Sigmoid colon (tissue), 7 donors: ENCODE data around the gene TOR1B. TPM values are rescaled to one million over a fixed set of nuclear protein-coding genes. Genes with fewer than 3 reads are reported as not detected.

ENCODE experiments used
- DNase-seq: peaks from one replicate; pipeline ENCODE4 v3.0.0-alpha.2; 2019
- H3K27ac ChIP-seq, 4 donors: fragments of 200-600 bp; sonication (generic); one replicate each; pipeline ENCODE4 v1.5.1; 2016 to 2019; ENCODE audit warnings: mild to moderate bottlenecking in 1 of 4
- H3K27me3 ChIP-seq, 3 donors: fragments of 200-600 bp; sonication (generic); one replicate each; pipeline ENCODE4 v1.5.1; 2019; ENCODE audit warnings: mild to moderate bottlenecking in 1 of 3
- H3K36me3 ChIP-seq, 4 donors: fragments of 200-600 bp; sonication (generic); one replicate each; pipeline ENCODE4 v1.5.1; 2016 to 2019
- H3K4me1 ChIP-seq, 4 donors: fragments of 200-600 bp; sonication (generic); one replicate each; pipeline ENCODE4 v1.5.1; 2017 to 2019
- H3K4me3 ChIP-seq, 4 donors: fragments of 200-600 bp; sonication (generic); one replicate each; pipeline ENCODE4 v1.5.1; 2017 to 2019; ENCODE audit warnings: mild to moderate bottlenecking in 2 of 4, moderate library complexity in 1 of 4
- H3K9me3 ChIP-seq, 4 donors: fragments of 200-600 bp in 3 of 4; sonication (generic) in 3 of 4; one replicate each; pipeline versions ENCODE4 v1.5.1 to v1.6.1; 2013 to 2019
- CTCF ChIP-seq, 4 experiments: fragments of 450-650 bp in 3 of 4; fragments of 200-600 bp in 1 of 4; IDR thresholded peaks; one replicate each; pipeline ENCODE4 v1.5.1; 2016 to 2019; ENCODE audit warnings: antibody characterized with exemption in 4 of 4, mild to moderate bottlenecking in 3 of 4, moderate library complexity in 2 of 4
- EP300 ChIP-seq, 4 donors: sonication (generic); formaldehyde crosslinking; IDR thresholded peaks; one replicate each; pipeline ENCODE4 v1.6.1; 2017; ENCODE audit warnings: antibody characterized with exemption in 4 of 4
- POLR2A ChIP-seq, 2 donors: fragments of 450-650 bp; IDR thresholded peaks; one replicate each; pipeline ENCODE4 v1.6.1; 2016; ENCODE audit warnings: antibody characterized with exemption in 2 of 2, mild to moderate bottlenecking in 2 of 2, moderate library complexity in 2 of 2
- POLR2AphosphoS5 ChIP-seq, 4 donors: sonication (generic); formaldehyde crosslinking; IDR thresholded peaks; one replicate each; pipeline ENCODE4 v1.6.1; 2017; ENCODE audit warnings: antibody characterized with exemption in 4 of 4
- WGBS, 2 donors: extraction: QIAGEN DNeasy Blood & Tissue Kit; methylation state at CpG; one replicate each; pipeline ENCODE4 v1.1.7; 2013; 5-methylcytosine and 5-hydroxymethylcytosine counted together
- intact Hi-C: fragments of 100-400 bp; cut with DNase I; formaldehyde crosslinking; loops from one replicate; pipeline ENCODE4 v1.15.1; 2023
- polyA plus RNA-seq, 3 donors: library from polyadenylated mRNA; stranded (reverse); fragments of 200-250 nt; gene quantifications; one replicate each; pipeline ENCODE4 v1.2.3, GENCODE V29; 2013
- total RNA-seq, 4 donors: library from RNA; depleted of rRNA; stranded (reverse); fragments of >200 nt; gene quantifications; one replicate each; pipeline ENCODE4 v1.1.0, GENCODE V29; 2016
- donor health status: healthy with polysubstance abuse.
- donor health status: Bipolar disorder and iron deficiency.
- donor health status: healthy.

TOR1B gene
- total and polyA plus RNA-seq, 7 donors = 7.8 to 31.3 (median 20.7) TPM

DNA sequence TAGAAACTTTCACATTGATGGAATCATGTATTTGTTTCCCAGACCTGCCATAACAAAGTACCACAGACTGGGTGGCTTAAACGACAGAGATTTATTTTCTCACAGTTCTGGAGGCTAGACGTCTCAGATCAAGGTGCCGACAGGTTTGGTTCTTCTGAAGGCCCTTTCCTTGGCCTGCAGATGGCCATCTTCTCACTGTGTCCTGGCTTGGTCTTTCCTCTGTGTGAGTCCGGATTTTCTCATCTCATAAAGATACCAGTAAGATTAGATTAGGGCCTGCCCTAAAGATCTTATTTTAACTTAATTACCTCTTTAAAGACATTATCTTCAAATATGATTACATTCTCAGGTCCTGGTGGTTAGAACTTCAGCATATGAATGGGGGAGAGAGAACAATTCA lies 38.1 kb downstream of the TOR1B start:
- no peaks in the 10 kb centered on the region for H3K36me3 ChIP-seq
- no peaks in the 10 kb centered on the region for H3K9me3 ChIP-seq
- H3K4me3 ChIP-seq = no peak overlapping the region
- no peak overlapping the region for H3K27ac ChIP-seq
- no peak for TF ChIP-seq CTCF (IDR thresholded peaks at IDR 0.05)
- H3K4me1 ChIP-seq = peaks cover 0 to 31% (median 25%) of the 10 kb centered on the region in 4 donors
- DNase-seq = no peak
- intact Hi-C loops = no loop called here
- H3K27me3 ChIP-seq = no peaks in the 10 kb centered on the region
- 72 to 85% methylated on average over 4 of the region's 4 CpGs for WGBS, 2 donors

- Histone ChIP-seq H3K36me3 (peaks cover 0 to 10% (median 0%) of the 10 kb centered on the region in 4 donors), H3K9me3 (no peaks in the 10 kb centered on the region), H3K4me3 (no peak overlapping the region), H3K4me1 (peaks cover 0 to 11% (median 9%) of the 10 kb centered on the region in 4 donors), H3K27me3 (no peaks in the 10 kb centered on the region), H3K27ac (no peak overlapping the region)
- intact Hi-C loops = no loop called here
- DNase-seq = no peak
- 51 to 78% methylated on average over 2 of the region's 2 CpGs for WGBS, 2 donors
- no peak for TF ChIP-seq POLR2AphosphoS5 (IDR thresholded peaks at IDR 0.05)
- no peak for TF ChIP-seq CTCF (IDR thresholded peaks at IDR 0.05)
- no peak for TF ChIP-seq EP300 (IDR thresholded peaks at IDR 0.05)
- no peak for TF ChIP-seq POLR2A (IDR thresholded peaks at IDR 0.05)
Measured at GRCh38 chr9:129845373-129845772, 42.4 kb downstream of the TOR1B start.

DNA sequence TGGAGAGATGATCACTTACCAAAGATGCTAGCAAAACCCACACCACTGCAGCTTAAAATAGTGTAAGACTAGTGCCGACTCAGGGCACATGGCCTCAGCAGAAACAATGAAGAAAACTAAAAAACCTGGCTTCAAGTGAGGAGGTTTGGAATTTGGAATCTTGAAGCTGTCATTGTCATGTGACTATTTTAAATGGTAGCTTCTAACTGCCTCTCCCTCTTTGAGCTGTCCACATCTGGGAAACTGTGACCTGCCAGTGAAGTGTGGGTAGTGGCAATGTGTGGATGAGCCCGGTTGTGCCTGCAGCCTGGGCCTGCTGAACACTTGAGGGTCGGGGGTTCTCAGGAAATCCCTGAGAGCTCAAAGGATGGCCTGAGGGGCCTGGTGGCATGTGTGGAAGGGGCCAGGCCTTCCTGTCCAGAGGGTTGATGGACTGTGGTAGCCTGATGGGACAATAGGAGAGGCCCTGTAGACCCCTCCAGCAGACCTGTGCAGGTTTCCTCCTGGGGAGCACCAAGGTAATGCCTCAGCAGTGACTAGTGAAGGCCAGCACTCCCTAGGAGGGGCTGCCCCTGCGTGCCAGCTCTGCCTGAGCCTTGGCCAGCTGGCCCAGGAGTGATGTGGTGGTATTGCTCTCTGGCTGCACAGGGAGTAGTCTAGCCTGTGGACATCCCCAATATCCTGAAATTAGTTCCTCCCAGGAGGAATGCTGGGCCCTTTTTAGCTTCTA lies 45.9 kb downstream of the TOR1B start:
- TF ChIP-seq POLR2AphosphoS5 (IDR thresholded peaks at IDR 0.05) (no peak), CTCF (IDR thresholded peaks at IDR 0.05) (no peak), EP300 (IDR thresholded peaks at IDR 0.05) (no peak), POLR2A (IDR thresholded peaks at IDR 0.05) (no peak)

DNA sequence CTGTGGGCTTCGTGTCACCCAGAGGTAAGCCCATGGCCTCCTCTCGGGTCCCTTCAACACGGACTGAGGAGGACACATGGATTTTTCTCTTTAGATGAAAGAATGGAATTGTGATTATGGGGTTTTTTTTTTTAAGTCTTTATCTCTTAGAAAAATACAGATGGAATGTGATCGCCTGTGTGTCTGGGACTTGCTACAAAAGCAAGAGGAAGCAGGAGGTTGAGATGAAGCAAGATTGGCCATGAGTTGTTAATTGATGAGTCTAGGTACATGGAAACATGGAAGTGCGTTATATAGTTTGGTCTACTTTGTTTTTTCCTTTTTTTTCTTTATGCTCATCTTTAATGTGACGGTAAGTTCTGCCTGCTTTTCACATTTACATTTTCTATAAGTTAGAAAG lies 46.9 kb downstream of the TOR1B start:
- H3K27ac ChIP-seq = peak overlapping the region; percentile 60 to 80 (median 72)
- H3K36me3 ChIP-seq = peaks cover 14 to 41% (median 26%) of the 10 kb centered on the region in 4 donors
- DNase-seq = no peak
- no peaks in the 10 kb centered on the region for H3K9me3 ChIP-seq
- intact Hi-C loops = no loop called here
- TF ChIP-seq POLR2AphosphoS5 (IDR thresholded peaks at IDR 0.05) (no peak), CTCF (IDR thresholded peaks at IDR 0.05) (no peak), POLR2A (IDR thresholded peaks at IDR 0.05) (no peak), EP300 (IDR thresholded peaks at IDR 0.05) (no peak)
- no peaks in the 10 kb centered on the region for H3K27me3 ChIP-seq
- 84 to 95% methylated on average over 6 of the region's 6 CpGs for WGBS, 2 donors
- H3K4me3 ChIP-seq = no peak overlapping the region
- peaks cover 0 to 28% (median 20%) of the 10 kb centered on the region in 4 donors for H3K4me1 ChIP-seq

More for the DNA sequence above, 45.9 kb downstream of the TOR1B start:
- peaks cover 0 to 28% (median 20%) of the 10 kb centered on the region in 4 donors for H3K4me1 ChIP-seq
- no peak overlapping the region for H3K4me3 ChIP-seq
- intact Hi-C loops = no loop called here
- peaks cover 14 to 31% (median 23%) of the 10 kb centered on the region in 4 donors for H3K36me3 ChIP-seq
- DNase-seq = no peak
- WGBS, 2 donors = 88 to 89% methylated on average over 4 of the region's 4 CpGs
- H3K27me3 ChIP-seq = no peaks in the 10 kb centered on the region
- no peaks in the 10 kb centered on the region for H3K9me3 ChIP-seq
- peak overlapping the region in 2 of 4 donors; percentile 74 to 80 for H3K27ac ChIP-seq
